Stimulated activated CD8-positive, alpha-beta memory T cell treated with anti-CD3 and anti-CD28 coated beads, Interleukin-7, amount 100 ng/mL, for 1 hour (primary cell): Measurements from ENCODE around the gene NRXN3.

Experiments
- DNase-seq, 2 donors: peaks; one replicate each; pipeline ENCODE4 v3.0.0-alpha.2; 2020; ENCODE audit warnings: low read depth in 2 of 2

The NRXN3 gene

GRCh38 chr14:79614448-79614847 lies 1444.3 kb downstream of the NRXN3 start:
- no peak for DNase-seq

GRCh38 chr14:79627058-79627457 lies 1456.9 kb downstream of the NRXN3 start:
- DNase-seq = no peak

GRCh38 chr14:79629411-79630287 lies 1459.5 kb downstream of the NRXN3 start:
- DNase-seq = no peak

- no peak for DNase-seq
These were observed 1460.3 kb downstream of the NRXN3 start for GRCh38 chr14:79630288-79630960.

GRCh38 chr14:79631276-79631675 lies 1461.1 kb downstream of the NRXN3 start:
- DNase-seq = no peak

- DNase-seq = no peak
These were observed 1468.6 kb downstream of the NRXN3 start for GRCh38 chr14:79638672-79639266.

GRCh38 chr14:79639613-79640012 lies 1469.4 kb downstream of the NRXN3 start:
- no peak for DNase-seq

- DNase-seq = no peak
These were observed 1471.2 kb downstream of the NRXN3 start for GRCh38 chr14:79641371-79641770.

GRCh38 chr14:79643132-79643531 lies 1473.0 kb downstream of the NRXN3 start:
- no peak for DNase-seq

GRCh38 chr14:79645753-79646362 lies 1475.7 kb downstream of the NRXN3 start:
- no peak for DNase-seq

- no peak for DNase-seq
These were observed 1479.7 kb downstream of the NRXN3 start for GRCh38 chr14:79649856-79650255.

GRCh38 chr14:79652513-79653307 lies 1482.5 kb downstream of the NRXN3 start:
- DNase-seq = no peak

GRCh38 chr14:79656056-79656455 lies 1485.9 kb downstream of the NRXN3 start:
- no peak for DNase-seq

GRCh38 chr14:79656496-79656895 lies 1486.3 kb downstream of the NRXN3 start:
- DNase-seq = no peak

- DNase-seq = no peak
These were observed 1488.0 kb downstream of the NRXN3 start for GRCh38 chr14:79658221-79658620.

- no peak for DNase-seq
These were observed 1488.6 kb downstream of the NRXN3 start for GRCh38 chr14:79658769-79659168.

GRCh38 chr14:79660053-79660939 lies 1490.1 kb downstream of the NRXN3 start:
- DNase-seq = no peak

GRCh38 chr14:79661752-79662151 lies 1491.6 kb downstream of the NRXN3 start:
- DNase-seq = no peak

GRCh38 chr14:79663453-79663852 lies 1493.3 kb downstream of the NRXN3 start:
- DNase-seq = no peak

GRCh38 chr14:79665556-79665955 lies 1495.4 kb downstream of the NRXN3 start:
- no peak for DNase-seq
